Measurements from ENCODE around the gene MALT1. TPM values are rescaled to one million over a fixed set of nuclear protein-coding genes. Genes with fewer than 3 reads are reported as not detected.
"Not testable (repeated sequence)": the region's sequence is repeated elsewhere in the genome, so short reads cannot be mapped to it uniquely, and the experiment has no call there.

MALT1 gene
- total and polyA plus RNA-seq, 4 experiments from 2014 or later, result 60.3 to 96.7 (median 77.4) TPM

DNA sequence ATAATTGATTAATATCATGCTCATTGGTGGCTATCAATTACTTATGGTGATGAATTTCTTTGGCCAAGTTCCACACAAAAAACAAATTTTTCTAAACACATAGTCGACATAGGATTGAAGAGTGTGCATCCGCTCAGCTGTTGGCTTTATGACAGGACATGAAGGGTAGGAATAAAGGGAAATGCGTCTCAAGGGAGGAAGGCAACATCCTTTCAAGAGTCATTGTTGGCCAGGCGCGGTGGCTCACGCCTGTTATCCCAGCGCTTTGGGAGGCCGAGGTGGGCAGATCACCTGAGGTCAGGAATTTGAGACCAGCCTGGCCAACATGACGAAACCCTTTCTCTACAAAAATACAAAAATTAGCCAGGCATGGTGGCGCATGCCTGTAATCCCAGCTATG lies 20.4 kb upstream of the MALT1 start:
- H3K36me3 Mint-ChIP-seq, result peaks cover 0 to 12% of the 10 kb centered on the region in 2 donors
- H3K27ac ChIP-seq (ENCODE audit: low read depth, low read length), result peak overlapping the region; percentile 16
- H3K4me1 ChIP-seq (ENCODE audit: insufficient read depth, low read length), result peaks cover 57% of the 10 kb centered on the region
- not testable (repeated sequence) for H3K27me3 ChIP-seq (ENCODE audit: insufficient read depth, low read length); DNase-seq; H3K27me3 Mint-ChIP-seq; H3K36me3 ChIP-seq (ENCODE audit: insufficient read depth, low read length); H3K4me3 ChIP-seq (ENCODE audit: low read length in 2 of 2); H3K9me3 ChIP-seq (ENCODE audit: control insufficient read depth in 1 of 2, low read length in 2 of 2)
- H3K9me3 Mint-ChIP-seq, result peaks cover 2 to 16% (median 10%) of the 10 kb centered on the region in 8 donors
- H3K27ac Mint-ChIP-seq, result peak overlapping the region; percentile 9 to 85 (median 74)
- H3K4me1 Mint-ChIP-seq, result peaks cover 43 to 70% (median 58%) of the 10 kb centered on the region in 4 donors
- intact Hi-C loops (cut with micrococcal nuclease), result loop anchor here (2.0 kb wide), 1 partner anchor 20 kb away; the partner anchor contains the start of gene MALT1
- POLR2A ChIA-PET (ENCODE audit: partially characterized antibody), result interaction anchor here (0.8 to 2.1 kb wide), 2 partner anchors 10 to 21 kb away, joined by 3 to 13 read pairs; partner anchors contain the start of gene MALT1
- CTCF ChIA-PET (ENCODE audit: partially characterized antibody), result interaction anchor here (1.0 kb wide), 1 partner anchor 122 kb away, joined by 4 read pairs; no protein-coding TSS in a partner anchor
- peak overlapping the region in 6 of 8 donors; percentile 17 to 78 (median 66) for H3K4me3 Mint-ChIP-seq

DNA sequence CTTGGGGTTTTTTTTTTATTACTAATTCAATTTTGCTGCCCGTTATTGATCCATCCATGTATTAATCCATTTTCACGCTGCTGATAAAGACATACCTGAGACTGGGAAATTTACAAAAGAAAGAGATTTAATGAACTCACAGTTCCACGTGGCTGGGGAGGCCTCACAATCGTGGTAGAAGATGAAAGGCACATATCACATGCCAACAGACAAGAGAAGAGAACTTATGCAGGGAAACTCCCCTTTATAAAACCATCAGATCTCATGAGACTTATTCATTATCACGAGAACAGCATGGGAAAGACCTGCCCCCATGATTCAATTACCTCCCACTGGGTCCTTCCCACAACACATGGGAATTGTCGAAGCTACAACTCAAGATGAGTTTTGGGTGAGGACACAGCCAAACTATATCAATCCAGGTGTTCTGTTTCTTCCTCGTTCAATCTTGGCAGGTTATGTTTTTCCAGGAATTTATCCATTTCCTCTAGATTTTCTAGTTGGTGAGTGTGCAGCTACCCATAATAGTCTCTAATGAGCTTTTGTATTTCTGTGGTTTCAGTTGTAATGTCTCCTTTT lies 18.0 kb upstream of the MALT1 start:
- DNase-seq; H3K9me3 ChIP-seq (ENCODE audit: control insufficient read depth in 1 of 2, low read length in 2 of 2); H3K27me3 Mint-ChIP-seq; H3K4me3 ChIP-seq (ENCODE audit: low read length in 2 of 2); H3K27ac ChIP-seq (ENCODE audit: low read depth, low read length); H3K36me3 ChIP-seq (ENCODE audit: insufficient read depth, low read length); CTCF ChIA-PET (ENCODE audit: partially characterized antibody); POLR2A ChIA-PET (ENCODE audit: partially characterized antibody); intact Hi-C loops (cut with micrococcal nuclease); H3K27me3 ChIP-seq (ENCODE audit: insufficient read depth, low read length): not testable (repeated sequence)
- H3K4me1 ChIP-seq (ENCODE audit: insufficient read depth, low read length), result peaks cover 78% of the 10 kb centered on the region
- H3K36me3 Mint-ChIP-seq, result peaks cover 0 to 12% of the 10 kb centered on the region in 2 donors
- peaks cover 0 to 13% (median 7%) of the 10 kb centered on the region in 8 donors for H3K9me3 Mint-ChIP-seq
- peaks cover 63 to 92% (median 77%) of the 10 kb centered on the region in 4 donors for H3K4me1 Mint-ChIP-seq
- peak overlapping the region in 6 of 8 donors; percentile 6 to 59 (median 22) for H3K4me3 Mint-ChIP-seq
- H3K27ac Mint-ChIP-seq, result peak overlapping the region in 6 of 7 donors; percentile 2 to 91 (median 56)

DNA sequence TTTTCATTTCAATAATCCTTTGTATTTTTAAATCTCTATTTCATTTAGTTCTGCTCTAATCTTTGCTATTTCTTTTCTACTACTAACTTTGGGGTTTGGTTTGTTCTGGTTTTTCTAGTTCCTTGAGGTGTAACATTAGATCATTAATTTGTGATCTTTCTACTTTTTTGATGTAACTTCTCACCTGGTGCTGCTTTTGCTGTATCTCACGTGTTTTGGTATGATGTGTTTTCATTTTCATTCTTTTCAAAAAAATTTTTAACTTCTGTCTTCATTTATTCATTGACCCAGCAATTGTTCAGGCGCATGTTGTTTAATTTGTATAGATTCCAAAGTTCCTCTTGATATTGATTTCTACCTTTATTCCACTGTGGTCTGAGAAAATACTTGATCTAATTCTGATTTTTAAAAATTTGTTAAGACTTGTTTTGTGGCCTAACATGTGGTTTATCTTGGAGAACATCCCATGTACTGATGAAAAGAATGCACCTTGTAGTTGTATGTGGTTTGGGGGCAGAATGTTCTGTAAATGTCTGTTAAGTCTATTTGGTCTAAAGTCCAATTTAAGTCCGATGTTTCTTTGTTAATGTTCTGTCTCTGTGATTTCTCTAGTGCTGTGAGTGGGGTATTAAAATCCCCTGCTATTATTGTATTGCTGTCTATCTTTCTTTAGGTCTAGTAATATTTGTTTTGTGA lies 17.3 kb upstream of the MALT1 start:
- DNase-seq, result no peak
- H3K4me3 ChIP-seq (ENCODE audit: low read length in 2 of 2), result no peak overlapping the region
- H3K27me3 ChIP-seq (ENCODE audit: insufficient read depth, low read length), result no peaks in the 10 kb centered on the region
- H3K4me1 ChIP-seq (ENCODE audit: insufficient read depth, low read length), result peaks cover 80% of the 10 kb centered on the region
- H3K27me3 Mint-ChIP-seq, result no peaks in the 10 kb centered on the region
- H3K4me3 Mint-ChIP-seq, result peak overlapping the region in 6 of 8 donors; percentile 15 to 59 (median 22)
- peaks cover 0 to 13% (median 7%) of the 10 kb centered on the region in 8 donors for H3K9me3 Mint-ChIP-seq
- no peak overlapping the region for H3K27ac ChIP-seq (ENCODE audit: low read depth, low read length)
- H3K36me3 Mint-ChIP-seq, result peaks cover 0 to 12% of the 10 kb centered on the region in 2 donors
- CTCF ChIA-PET (ENCODE audit: partially characterized antibody), result no interaction called here
- POLR2A ChIA-PET (ENCODE audit: partially characterized antibody), result interaction anchor here (2.3 kb wide), 1 partner anchor 18 kb away, joined by 17 read pairs; the partner anchor contains the start of gene MALT1
- H3K36me3 ChIP-seq (ENCODE audit: insufficient read depth, low read length), result no peaks in the 10 kb centered on the region
- intact Hi-C loops (cut with micrococcal nuclease), result no loop called here
- peaks cover 59 to 90% (median 74%) of the 10 kb centered on the region in 4 donors for H3K4me1 Mint-ChIP-seq
- H3K9me3 ChIP-seq (ENCODE audit: control insufficient read depth in 1 of 2, low read length in 2 of 2), result no peaks in the 10 kb centered on the region
- H3K27ac Mint-ChIP-seq, result peak overlapping the region; percentile 24 to 73 (median 48)

DNA sequence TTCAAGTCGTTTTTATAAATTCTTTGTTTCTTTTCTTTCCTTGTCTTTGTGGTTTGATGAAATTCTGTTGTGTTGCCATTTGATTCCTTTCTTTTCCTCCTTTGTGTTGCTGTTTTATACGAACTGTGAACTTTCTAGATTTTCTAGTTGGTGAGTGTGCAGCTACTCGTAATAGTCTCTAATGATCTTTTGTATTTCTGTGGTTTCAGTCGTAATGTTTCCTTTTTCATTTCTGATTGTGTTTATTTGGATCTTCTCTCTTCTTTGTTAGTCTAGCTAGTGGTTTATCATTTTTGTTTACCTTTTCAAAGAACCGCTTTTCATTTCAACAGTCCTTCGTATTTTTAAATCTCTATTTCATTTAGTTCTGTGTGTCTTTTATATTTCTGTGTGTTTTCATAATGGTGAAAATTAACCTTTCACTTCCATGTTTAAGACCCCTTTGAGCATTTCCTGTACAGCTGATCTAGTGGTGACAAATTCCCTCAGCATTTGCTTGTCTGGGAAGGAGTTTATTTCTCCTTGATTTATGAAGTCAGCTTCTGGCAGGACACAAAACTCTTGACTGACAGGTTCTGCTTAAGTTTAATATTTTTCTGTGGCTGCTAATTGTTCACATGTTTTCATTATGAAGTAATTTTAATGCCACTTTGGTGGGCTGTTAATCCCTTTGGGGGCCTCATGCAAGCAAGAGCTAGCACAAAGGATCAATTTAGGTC lies 16.2 kb upstream of the MALT1 start:
- intact Hi-C loops (cut with micrococcal nuclease), result loop anchor here (5.0 kb wide), 2 partner anchors 38 to 113 kb away; no protein-coding TSS in a partner anchor
- Mint-ChIP-seq H3K27ac (peak overlapping the region in 6 of 7 donors; percentile 5 to 70 (median 38)), H3K36me3 (peaks cover 0 to 14% of the 10 kb centered on the region in 2 donors), H3K27me3 (no peaks in the 10 kb centered on the region), H3K4me1 (peaks cover 61 to 90% (median 76%) of the 10 kb centered on the region in 4 donors), H3K4me3 (peak overlapping the region in 5 of 8 donors; percentile 21 to 68 (median 45)), H3K9me3 (peaks cover 0 to 13% (median 7%) of the 10 kb centered on the region in 8 donors)
- CTCF ChIA-PET (ENCODE audit: partially characterized antibody), result interaction anchor here (0.8 to 1.0 kb wide), 3 partner anchors 16 to 126 kb away, joined by 3 to 4 read pairs (median 3); partner anchors contain the start of gene MALT1
- H3K4me3 ChIP-seq (ENCODE audit: low read length in 2 of 2), result no peak overlapping the region
- no peaks in the 10 kb centered on the region for H3K27me3 ChIP-seq (ENCODE audit: insufficient read depth, low read length)
- no peaks in the 10 kb centered on the region for H3K36me3 ChIP-seq (ENCODE audit: insufficient read depth, low read length)
- H3K27ac ChIP-seq (ENCODE audit: low read depth, low read length), result no peak overlapping the region
- DNase-seq, result no peak
- H3K9me3 ChIP-seq (ENCODE audit: control insufficient read depth in 1 of 2, low read length in 2 of 2), result no peaks in the 10 kb centered on the region
- peaks cover 80% of the 10 kb centered on the region for H3K4me1 ChIP-seq (ENCODE audit: insufficient read depth, low read length)
- POLR2A ChIA-PET (ENCODE audit: partially characterized antibody), result interaction anchor here (1.0 to 2.3 kb wide), 2 partner anchors 17 to 40 kb away, joined by 5 to 17 read pairs; partner anchors contain the start of gene MALT1

DNA sequence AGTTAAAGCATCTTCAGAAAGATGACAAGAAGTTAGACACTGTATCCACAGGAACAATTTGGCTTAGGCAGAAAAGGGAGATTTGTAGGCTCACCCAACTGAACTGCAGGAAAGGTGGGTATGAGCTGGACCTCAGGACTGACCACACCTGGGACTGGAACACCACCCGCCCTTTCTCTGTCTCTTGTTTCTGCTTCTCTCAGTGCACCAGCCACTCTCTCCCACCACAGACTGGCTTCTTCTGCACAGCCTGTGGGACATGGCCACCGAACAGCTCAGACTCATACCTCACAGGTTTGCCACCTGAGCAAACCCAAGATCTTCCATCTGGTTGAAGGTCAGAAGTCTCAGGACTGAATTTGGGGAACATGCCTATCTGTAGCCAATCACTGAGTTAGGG lies 14.2 kb upstream of the MALT1 start:
- ChIA-PET CTCF (ENCODE audit: partially characterized antibody) (interaction anchor here (0.8 to 2.9 kb wide), 3 partner anchors 15 to 128 kb away, joined by 3 to 15 read pairs (median 5); no protein-coding TSS in a partner anchor), POLR2A (ENCODE audit: partially characterized antibody) (interaction anchor here (0.9 to 6.0 kb wide), 6 partner anchors 9 to 53 kb away, joined by 3 to 160 read pairs (median 10); partner anchors contain the start of gene MALT1)
- no peak for DNase-seq
- H3K4me3 Mint-ChIP-seq, result peak overlapping the region in 5 of 8 donors; percentile 17 to 87 (median 79)
- peaks cover 77% of the 10 kb centered on the region for H3K4me1 ChIP-seq (ENCODE audit: insufficient read depth, low read length)
- H3K36me3 ChIP-seq (ENCODE audit: insufficient read depth, low read length), result no peaks in the 10 kb centered on the region
- peak overlapping the region; percentile 53 for H3K27ac ChIP-seq (ENCODE audit: low read depth, low read length)
- peak overlapping the region in 5 of 7 donors; percentile 65 to 95 (median 83) for H3K27ac Mint-ChIP-seq
- peak overlapping the region in 1 of 2 donors; percentile 44 for H3K4me3 ChIP-seq (ENCODE audit: low read length in 2 of 2)
- intact Hi-C loops (cut with micrococcal nuclease), result loop anchor here (5.0 kb wide), 2 partner anchors 40 to 115 kb away; no protein-coding TSS in a partner anchor
- H3K36me3 Mint-ChIP-seq, result peaks cover 0 to 26% of the 10 kb centered on the region in 2 donors
- H3K4me1 Mint-ChIP-seq, result peaks cover 52 to 85% (median 72%) of the 10 kb centered on the region in 4 donors
- H3K27me3 Mint-ChIP-seq, result no peaks in the 10 kb centered on the region
- H3K9me3 ChIP-seq (ENCODE audit: control insufficient read depth in 1 of 2, low read length in 2 of 2), result no peaks in the 10 kb centered on the region
- H3K27me3 ChIP-seq (ENCODE audit: insufficient read depth, low read length), result no peaks in the 10 kb centered on the region
- H3K9me3 Mint-ChIP-seq, result peaks cover 0 to 13% (median 7%) of the 10 kb centered on the region in 8 donors

DNA sequence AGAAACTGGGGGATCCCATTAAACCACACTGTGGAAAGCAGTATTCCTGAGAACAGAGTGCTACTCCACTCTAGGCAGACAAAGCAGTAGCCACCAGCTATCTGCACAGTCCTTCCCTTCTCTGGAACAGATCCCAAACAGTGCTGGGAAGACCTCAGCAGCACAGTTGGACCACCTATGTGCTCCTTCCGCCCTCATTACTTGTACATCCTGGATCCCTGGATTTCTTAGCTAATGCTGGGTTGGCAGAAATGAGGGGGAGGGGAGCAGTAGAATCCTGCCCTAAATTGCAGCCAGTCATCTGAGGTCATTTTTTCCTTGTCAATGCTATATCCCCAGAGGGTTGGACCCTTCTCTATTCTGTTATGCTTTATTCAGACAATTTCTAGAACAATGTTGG lies 13.8 kb upstream of the MALT1 start:
- Mint-ChIP-seq H3K36me3 (peaks cover 2 to 26% of the 10 kb centered on the region in 2 donors), H3K27me3 (no peaks in the 10 kb centered on the region), H3K4me3 (peak overlapping the region; percentile 78 to 87 (median 84)), H3K27ac (peak overlapping the region in 6 of 7 donors; percentile 79 to 95 (median 88)), H3K4me1 (peaks cover 52 to 86% (median 70%) of the 10 kb centered on the region in 4 donors), H3K9me3 (peaks cover 0 to 13% (median 7%) of the 10 kb centered on the region in 8 donors)
- POLR2A ChIA-PET (ENCODE audit: partially characterized antibody), result interaction anchor here (0.8 to 6.0 kb wide), 17 partner anchors 9 to 128 kb away, joined by 3 to 160 read pairs (median 4); partner anchors contain the start of genes ALPK2 and MALT1
- Histone ChIP-seq H3K27ac (ENCODE audit: low read depth, low read length) (peak overlapping the region; percentile 53), H3K36me3 (ENCODE audit: insufficient read depth, low read length) (no peaks in the 10 kb centered on the region), H3K27me3 (ENCODE audit: insufficient read depth, low read length) (no peaks in the 10 kb centered on the region), H3K4me1 (ENCODE audit: insufficient read depth, low read length) (peaks cover 77% of the 10 kb centered on the region), H3K9me3 (ENCODE audit: control insufficient read depth in 1 of 2, low read length in 2 of 2) (no peaks in the 10 kb centered on the region), H3K4me3 (ENCODE audit: low read length in 2 of 2) (peak overlapping the region in 1 of 2 donors; percentile 44)
- intact Hi-C loops (cut with micrococcal nuclease), result loop anchor here (5.0 kb wide), 2 partner anchors 40 to 115 kb away; no protein-coding TSS in a partner anchor
- CTCF ChIA-PET (ENCODE audit: partially characterized antibody), result interaction anchor here (0.8 to 2.9 kb wide), 5 partner anchors 13 to 128 kb away, joined by 3 to 22 read pairs (median 6); partner anchors contain the start of gene MALT1
- DNase-seq, result no peak

Measured in CD4-positive, alpha-beta memory T cell (primary cell).